ELF-1 (cell line): ENCODE results near the gene DPEP1.
A peak's percentile ranks its signal among the peaks of the same experiment; 100 is the strongest.
"Not testable (repeated sequence)": the region's sequence is repeated elsewhere in the genome, so short reads cannot be mapped to it uniquely, and the experiment has no call there.

ENCODE experiments used
- DNase-seq: peaks from one replicate; pipeline ENCODE4 v3.0.0-alpha.2; 2016; ENCODE audit warnings: low read depth, low spot score

Gene DPEP1

DNA sequence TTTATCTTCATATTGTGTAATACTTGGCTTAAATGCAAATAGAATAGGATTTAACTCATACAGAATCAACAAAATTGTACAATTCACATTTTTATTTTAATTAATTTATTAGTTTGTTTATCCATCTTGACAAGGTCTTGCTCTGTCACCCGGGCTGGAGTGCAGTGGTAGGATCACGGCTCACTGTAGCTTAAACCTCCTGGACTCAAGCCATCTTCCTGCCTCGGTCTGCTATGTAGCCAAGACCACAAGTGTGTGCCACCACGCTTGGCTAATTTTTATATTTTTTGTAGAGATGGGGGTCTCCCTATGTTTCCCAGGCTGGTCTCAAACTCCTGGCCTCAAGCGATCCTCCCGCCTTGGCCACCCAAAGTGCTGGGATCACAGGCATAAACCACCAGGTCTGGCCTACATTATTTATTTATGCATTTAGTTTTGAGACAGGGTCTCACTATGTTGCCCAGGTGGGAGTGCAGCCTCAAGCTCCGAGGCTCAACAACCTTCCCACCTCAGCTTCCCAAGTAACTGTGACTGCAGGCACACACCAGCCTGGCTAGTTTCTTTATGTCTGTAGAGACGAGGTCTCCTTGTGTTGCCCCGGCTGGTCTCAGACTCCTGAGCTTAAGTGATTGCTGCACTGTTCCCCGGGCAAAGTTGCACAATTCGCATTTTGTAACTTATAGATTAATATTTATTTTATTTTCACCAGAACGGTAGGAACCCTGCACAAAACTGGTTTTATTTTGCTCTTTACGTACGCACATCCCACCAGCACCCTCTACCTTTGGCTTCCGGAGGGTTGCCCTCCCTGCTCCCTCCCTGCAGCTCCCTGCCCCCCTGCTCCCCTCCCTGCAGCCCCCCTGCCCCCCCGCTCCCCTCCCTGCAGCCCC, 4.9 kb downstream of the DPEP1 start:
- no peak for DNase-seq

DNA sequence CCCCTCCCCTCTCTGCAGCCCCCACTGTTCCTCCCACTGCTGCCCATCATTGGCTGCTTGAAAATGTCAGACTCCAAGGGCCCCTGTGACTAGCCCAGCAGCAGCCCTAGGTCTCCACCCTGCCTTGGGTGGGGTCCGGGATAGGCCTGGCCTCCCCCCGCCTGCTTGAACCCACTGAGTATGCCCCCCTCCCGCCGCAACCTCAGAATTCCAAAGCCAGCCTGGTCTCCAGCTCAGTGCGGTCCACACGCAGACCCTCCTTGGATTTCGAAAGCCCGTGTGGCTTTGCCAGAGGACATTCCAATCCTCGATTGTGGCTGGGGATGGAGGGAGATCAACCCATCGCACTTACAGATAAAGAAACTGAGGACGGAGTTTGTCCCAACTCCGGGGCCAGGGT, 6.4 kb downstream of the DPEP1 start:
- DNase-seq = no peak

DNA sequence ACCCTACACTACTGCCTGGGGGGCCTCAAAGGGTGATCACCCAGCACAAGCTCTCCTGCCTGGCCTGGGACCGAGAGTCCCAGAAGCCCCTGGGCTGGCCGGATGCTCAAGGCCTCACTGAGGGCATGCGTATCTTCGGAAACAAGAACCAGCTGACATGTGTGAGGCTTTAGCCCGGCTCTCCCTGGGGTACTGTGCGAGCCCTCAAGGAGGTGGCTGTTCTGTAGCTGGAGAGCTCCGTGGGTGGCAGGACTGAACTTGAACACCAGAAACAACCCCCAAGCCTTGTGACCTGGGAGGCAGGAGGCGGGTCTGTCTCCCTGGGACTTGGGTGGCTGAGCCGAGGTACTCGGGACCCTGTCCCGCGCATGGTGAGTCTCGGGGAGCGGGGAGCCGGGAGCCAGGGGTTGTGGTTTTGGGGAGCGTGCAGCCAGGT, 7.0 kb downstream of the DPEP1 start:
- DNase-seq = no peak

DNA sequence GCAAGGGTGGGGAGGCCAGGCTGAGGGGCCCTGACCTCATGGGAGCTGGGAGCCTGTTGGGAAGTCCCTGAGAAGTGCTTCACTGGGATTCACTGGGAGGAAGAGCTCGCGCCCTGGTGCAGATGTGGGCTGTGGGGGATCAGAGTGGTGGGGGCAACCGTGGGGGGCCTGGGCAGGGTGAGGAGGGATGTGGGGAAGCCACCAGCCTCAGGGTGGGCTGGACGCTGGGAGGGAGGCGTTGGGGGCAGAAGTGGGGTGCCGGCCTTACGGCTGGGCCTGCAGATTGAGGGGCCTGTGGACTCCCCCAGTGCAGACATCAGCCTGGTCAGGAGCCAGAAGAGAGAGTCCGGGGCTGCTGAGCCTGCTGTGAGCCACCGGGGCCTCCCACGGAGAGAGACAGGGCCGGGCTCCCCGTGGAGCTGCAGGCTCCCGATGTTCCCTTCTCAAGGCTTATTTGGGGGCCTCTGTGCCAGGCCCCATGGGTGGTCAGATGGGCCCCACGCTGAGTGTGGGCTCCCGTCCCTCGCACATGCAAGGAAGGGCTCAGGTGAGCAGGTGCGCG, 7.8 kb downstream of the DPEP1 start:
- no peak for DNase-seq

DNA sequence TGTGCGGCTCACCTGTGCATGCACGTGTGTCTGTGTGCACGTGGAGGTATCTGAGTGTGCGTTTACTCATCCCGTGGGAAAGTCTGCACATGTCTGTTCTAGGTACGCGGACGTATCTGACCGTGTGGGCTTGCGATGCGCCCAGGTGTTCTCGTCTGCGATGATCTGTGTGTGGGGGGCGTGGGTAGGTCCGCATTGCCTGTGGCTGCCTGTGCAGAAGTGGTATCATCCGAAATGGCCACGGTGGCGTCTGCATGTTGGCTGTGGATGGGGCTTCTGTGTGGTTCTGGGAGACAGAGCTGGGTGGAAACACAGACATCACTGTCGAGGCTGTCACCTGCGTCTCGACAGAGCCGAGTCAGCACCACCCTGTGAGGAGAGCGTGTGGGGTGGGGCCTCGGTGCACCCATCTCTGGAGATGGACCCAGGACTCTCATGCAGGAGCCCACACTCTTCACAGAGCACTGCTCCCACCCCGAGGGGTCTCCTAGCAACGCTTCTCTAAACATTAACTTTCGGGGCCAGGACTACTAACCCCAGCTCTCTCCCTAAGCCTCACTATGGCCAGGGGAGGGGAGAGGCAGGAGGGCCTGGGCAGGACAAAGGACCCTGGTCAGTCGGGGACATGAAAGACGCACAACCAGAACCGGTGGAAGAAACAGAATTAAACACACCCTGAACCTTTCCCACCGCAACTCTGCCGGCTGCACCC, 8.4 kb downstream of the DPEP1 start:
- no peak for DNase-seq

DNA sequence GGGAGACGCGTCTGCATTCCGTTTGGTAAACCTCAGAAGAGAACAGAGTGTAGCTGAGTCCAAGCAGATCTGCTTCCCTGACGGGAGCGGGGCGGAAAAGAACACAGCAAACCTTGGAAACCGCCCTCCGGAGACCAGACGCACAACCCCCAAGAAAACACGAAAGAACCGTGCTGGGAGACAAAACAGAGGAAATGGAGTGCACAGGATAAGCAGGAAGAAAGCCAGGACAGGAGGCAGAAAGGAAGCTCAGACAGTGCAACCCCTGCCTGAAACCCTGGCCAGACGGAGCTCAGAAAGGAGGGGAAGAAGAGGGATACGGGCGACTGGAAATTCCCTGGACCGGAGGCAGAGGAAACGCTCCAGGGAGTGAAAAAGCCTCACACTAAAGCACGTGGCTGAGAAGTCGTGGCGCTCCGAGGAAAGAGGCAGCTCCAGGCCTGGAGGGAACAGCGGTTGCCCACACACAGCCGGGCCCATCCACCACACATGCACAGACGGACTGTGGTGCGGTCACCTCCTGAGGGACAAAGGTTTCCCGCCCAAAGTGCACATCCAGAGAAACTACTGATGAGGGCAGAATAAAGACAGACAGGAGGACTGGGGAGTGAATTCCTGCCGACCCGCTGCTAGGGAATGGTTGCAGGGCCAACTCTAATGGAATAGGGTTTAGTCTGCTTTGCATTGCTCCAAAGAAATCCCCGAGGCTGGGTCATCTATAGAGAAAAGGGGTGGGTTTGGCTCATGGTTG, 10.2 kb downstream of the DPEP1 start:
- DNase-seq = peak; percentile 72

DNA sequence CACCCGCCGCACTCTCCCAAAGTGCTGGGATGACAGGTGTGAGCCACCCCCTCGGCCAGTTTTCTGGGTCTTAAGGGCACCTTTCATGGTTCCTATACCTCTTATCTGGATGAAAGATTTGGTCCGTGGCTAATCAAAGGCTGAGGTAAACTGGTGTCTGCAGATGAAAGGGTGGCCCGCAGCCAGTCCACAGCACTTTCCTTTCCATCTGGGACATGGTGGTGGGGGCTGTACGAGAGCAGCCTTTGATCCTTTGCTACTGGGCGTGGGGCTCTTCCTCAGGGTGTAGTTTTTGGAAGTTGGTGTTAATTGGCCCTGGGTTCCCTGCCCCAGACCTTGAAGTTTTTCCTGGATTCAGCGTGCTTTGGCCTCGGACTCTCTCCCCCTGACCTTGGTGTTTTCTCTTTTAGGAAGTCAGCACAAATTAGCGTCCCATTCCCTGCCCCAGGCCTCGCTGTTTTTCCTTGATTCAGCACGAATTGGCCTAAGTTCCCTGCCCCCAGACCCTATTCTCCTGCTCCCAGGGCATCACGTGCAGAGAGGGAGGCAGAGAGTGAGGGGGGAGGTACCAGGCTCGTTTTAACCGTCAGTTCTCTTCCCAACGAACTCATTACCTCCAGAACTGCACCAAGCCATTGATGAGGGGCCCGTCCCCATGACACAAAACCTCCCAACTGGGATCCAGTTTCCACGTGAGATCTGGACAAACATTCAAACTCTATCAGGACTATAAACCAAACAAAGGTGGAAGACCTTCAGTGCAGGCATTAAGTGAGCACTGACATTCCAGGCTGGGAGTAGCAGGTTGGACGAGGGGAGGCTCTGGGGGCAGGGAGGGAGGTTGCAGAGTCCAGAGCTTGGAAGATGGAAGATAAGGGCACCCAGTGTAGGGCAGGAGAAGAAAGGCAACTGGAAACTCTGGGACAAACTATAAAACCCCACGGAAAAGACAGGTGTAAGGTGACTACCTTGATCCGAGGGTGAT, 11.6 kb downstream of the DPEP1 start:
- DNase-seq = peak; percentile 77

DNA sequence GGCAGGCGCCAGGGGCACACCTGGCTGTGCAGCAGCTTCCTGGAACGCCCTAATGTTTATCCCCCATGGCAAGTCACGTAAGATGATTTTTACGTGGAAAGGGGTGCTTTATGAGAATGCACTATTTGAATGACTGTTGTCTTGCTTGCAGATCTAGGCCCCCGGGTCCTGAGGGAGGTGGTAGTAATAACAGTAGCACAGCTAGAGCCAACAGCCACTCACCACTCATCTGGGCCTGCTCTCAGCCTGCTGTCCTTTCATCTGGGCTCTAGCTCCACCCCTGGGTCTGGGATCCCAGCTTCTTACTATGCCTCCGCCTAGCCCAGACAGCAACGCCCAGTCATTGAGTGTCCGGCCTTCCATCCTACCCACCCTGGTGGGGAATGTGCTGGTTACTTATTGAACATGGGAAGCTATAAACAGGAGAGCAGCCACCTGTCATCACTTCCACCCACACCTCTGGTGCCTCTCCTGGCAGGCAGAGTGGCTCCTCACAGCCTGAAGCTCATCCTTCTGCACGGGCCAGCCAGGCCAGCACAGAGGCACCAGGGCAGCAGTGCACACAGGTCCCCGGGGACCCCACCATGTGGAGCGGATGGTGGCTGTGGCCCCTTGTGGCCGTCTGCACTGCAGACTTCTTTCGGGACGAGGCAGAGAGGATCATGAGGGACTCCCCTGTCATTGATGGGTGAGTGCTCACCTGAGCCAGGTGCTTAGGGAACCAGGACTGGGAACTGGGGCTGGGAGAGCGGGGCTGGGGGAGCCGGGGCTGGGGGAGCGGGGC, 16.6 kb downstream of the DPEP1 start:
- no peak for DNase-seq

DNA sequence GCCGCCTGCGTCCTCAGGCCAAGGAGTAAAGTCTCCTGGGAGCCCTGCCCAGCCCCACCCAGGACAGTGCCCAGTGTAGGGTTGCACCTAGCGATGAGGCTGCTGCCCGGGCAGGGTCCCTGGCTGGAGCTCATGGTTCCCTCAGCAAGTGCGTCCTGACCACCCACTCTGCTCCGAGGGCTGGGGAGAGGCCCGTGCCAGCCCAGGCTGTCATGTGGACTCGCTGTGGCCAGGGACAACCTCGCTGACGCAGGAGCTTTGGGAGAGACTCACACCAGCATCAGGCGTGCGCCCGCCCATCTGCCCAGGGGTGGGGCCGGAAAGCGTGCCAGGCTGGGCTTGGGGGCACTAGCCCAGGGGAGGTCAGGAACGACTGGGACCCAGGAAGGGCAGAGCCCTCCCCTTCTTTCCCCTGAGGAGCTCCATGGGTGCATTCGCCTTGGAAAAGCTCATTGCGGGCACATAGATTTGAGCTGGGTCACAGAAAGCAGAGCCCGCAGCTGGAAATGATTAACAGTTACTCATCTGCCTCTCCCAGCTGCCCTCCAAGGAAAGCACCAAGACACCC, 19.7 kb downstream of the DPEP1 start:
- no peak for DNase-seq

DNA sequence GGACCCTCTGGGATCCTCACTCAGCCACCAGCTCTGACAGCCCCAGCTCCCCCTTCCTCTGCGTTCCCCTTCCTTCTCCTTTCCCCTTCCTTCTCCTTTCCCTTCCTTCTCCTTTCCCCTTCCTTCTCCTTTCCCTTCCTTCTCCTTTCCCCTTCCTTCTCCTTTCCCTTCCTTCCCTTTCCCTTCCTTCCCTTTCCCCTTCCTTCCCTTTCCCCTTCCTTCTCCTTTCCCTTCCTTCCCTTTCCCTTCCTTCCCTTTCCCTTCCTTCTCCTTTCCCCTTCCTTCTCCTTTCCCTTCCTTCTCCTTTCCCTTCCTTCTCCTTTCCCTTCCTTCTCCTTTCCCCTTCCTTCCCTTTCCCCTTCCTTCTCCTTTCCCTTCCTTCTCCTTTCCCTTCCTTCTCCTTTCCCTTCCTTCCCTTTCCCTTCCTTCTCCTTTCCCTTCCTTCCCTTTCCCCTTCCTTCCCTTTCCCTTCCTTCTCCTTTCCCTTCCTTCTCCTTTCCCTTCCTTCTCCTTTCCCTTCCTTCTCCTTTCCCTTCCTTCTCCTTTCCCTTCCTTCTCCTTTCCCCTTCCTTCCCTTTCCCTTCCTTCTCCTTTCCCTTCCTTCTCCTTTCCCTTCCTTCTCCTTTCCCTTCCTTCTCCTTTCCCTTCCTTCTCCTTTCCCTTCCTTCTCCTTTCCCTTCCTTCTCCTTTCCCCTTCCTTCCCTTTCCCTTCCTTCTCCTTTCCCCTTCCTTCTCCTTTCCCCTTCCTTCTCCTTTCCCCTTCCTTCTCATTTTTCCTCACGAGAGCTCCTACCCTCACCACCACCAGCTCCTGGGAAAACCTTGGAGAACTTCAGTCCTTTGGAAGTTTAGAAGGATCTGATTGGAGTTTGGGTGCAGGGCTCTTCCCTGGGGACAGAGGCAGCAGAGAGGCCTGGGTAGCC, 21.3 kb downstream of the DPEP1 start:
- not testable (repeated sequence) for DNase-seq

DNA sequence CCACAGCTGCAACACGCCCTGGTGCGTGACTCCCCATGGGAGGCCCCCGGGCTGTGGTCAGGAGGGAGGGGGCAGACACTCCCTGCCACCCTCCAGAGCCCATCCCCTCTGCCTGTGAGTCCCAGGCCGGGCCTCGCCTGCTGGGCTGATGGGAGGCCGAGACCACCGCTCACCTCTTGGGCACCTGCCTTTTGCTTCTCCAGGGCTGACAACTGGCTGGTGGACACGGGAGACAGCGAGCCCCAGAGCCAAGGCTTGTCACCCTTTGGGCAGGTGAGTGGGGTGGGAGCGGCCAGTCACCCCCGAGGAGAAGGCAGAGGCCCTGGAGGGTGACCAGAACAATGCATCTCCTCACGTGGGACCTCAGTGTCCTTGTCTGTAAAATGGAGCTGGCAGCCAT, 23.2 kb downstream of the DPEP1 start:
- no peak for DNase-seq

DNA sequence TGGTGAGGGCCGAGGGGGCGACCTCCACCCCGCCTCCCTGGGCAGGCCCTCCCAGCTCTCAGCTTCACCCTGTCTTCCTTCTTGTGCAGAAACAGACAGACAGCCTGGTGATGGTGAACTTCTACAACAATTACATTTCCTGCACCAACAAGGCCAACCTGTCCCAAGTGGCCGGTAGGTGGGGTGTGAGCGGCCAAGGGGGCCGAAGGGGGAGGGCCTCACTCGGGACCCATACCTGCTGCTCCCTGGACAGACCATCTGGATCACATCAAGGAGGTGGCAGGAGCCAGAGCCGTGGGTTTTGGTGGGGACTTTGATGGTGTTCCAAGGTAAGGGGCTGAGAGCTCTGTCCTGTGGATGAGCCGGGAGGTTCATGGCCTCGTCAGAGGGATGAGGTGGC, 23.9 kb downstream of the DPEP1 start:
- DNase-seq = no peak

DNA sequence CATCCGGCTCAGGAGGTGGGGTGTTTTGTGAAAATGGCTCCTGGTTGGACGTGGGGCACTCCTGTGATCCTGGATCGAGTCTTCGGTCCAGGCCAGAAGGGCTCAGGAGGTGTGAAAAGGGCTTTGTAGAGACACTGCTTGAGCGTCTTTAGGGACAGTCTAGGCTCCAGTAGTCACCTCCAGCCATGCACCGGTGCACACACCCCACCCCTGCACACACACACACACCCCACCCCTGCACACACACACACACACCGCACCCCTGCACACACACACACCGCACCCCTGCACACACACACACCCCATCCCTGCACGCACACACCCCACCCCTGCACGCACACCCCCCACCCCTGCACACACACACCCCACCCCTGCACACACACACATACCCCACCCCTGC, 25.0 kb downstream of the DPEP1 start:
- DNase-seq = no peak

DNA sequence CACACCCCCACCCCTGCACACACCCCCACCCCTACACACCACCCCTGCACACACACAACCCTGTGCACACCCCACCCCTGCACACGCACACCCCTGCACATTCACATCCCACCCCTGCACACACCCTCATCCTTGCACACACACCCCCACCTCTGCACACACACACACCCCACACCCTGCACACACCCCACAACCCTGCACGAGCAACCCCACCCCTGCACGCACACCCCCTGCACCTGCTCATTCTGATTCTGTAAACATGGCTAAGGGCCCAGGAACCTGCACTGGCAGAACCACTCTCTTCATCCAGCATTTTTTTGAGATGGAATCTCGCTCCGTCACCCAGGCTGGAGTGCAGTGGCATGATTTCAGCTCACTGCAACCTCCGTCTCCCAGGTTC, 25.9 kb downstream of the DPEP1 start:
- DNase-seq = no peak

DNA sequence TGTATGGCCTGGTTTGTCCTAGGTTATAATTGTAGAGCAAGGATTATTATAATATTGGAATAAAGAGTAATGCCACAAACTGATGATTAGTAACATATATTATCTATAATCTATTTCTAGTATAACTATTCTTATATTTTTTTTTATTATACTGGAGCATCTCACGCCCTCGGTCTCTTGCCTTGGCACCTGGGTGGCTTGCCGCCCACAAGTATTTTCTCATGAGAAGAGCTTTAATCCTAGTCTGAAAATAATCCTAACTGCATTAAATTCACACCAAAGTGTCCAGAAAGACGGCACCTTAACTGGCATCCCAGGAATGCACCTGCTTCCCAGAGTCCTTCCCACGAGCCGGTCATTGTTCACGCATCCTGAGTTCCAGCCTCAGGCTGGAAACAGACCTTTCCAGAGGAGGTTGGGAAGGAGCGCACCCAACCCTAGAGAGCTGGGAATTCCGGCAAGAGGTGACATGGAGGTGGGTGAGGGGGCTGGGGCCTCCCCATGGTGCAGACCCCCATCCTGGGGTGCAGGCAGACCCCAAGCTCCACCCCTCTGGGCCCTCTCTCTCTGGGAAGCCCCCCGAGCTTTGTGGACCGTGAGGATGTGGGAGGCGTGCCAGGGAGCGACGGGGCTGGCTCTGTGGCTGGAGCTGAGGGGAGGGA, 28.1 kb downstream of the DPEP1 start:
- no peak for DNase-seq

DNA sequence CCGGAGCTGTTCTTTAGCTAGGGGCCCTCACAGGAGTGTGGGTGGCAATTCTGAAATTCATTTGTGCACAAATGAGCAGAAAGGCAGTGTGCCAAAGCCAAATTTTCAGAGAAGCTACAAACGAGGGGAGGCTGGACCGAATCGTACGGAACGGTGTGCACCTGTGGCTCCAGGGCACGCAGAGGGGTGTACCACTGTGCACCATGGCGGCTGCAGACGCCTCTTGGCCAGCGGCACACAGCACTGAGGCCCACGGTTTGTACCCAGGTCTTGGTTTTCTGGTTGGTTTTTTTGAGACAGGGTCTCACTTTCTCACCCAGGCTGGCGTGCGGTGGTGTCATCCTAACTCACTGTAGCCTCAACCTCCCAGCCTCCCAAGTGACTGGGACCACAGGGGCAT, 29.1 kb downstream of the DPEP1 start:
- no peak for DNase-seq

DNA sequence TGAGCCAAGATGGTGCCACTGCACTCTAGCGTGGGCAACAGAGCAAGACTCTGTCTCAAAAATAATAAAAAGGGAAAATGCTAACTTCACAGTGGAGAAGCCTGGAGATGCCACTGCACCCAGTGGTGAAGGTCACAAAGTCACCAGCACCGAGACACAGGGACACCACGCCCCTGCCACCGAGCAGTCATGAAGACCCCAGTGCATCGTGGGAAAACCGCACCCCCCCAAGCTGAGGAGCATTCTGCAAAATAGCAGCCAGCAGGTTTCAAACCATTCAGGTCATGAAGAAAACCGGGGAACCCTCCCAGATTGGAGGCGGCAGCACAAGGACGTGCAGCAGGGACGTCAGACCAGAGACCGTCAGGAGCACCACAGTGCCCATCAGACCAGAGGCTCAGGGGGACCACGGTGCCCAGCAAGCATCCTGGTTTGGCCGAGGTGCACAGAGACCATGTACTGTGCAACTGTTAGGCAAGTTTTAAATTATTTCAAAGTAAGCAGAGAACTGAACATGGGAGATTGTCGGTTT, 30.4 kb downstream of the DPEP1 start:
- DNase-seq = no peak

DNA sequence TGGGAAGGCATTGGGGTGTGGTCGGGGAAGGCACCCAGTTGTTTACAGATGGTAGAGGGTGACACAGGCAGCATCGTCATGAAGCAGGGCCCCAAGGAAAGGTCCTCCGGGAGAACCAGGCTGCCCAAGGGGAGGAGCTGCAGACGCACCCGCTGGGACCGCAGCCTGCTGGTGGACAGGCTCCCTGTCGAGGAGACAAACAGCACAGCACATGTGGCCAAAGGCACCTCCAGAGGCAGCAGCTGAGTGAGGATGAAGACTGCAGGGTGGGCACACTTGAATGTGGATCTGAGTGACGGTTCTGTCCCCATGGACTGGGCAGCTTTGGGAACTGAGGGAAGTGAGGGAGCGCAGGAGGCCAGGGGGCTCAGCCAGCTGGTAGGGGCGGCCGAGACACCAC, 31.7 kb downstream of the DPEP1 start:
- no peak for DNase-seq
